Naive thymus-derived CD4-positive, alpha-beta T cell (primary cell): Measurements from ENCODE around the gene HCN1. TPM values are rescaled to one million over a fixed set of nuclear protein-coding genes. Genes with fewer than 3 reads are reported as not detected.

Source experiments
- ATAC-seq: fragments of 150-1000 bp; cut with Tn5 transposase; 2 replicates; pipeline ENCODE4 v1.10.0; 2021; ENCODE audit warnings: mild to moderate bottlenecking, moderate library complexity
- CTCF ChIA-PET: fragments of 350-600 bp; sonication (Branson Sonifier 250); formaldehyde crosslinking; loops from one replicate; lab custom pipeline; 2021; ENCODE audit warnings: antibody characterized with exemption; lab: Charles Lee
- POLR2A ChIA-PET: fragments of 350-600 bp; sonication (Branson Sonifier 250); formaldehyde crosslinking; loops from one replicate; lab custom pipeline; 2021; ENCODE audit warnings: antibody characterized with exemption, inconsistent platforms; lab: Charles Lee
- DNase-seq, 9 donors: peaks; one replicate each; pipeline versions ENCODE4 v3.0.0 to v3.0.0-alpha.2; 2020 to 2022; ENCODE audit warnings: mixed read lengths in 1 of 9
- H3K27ac ChIP-seq: one replicate; pipeline ENCODE4 v1.7.0; 2013; ENCODE audit warnings: mild to moderate bottlenecking, low read depth, low read length, moderate library complexity
- H3K27me3 ChIP-seq, 2 donors: one replicate each; pipeline ENCODE4 v1.7.0; 2013; ENCODE audit warnings: low read length in 2 of 2, mild to moderate bottlenecking in 2 of 2, moderate library complexity in 2 of 2; ENCODE audit not compliant: control insufficient read depth in 2 of 2, insufficient read depth in 2 of 2
- H3K36me3 ChIP-seq, 3 experiments: 1 replicate in 2 of 3; 2 replicates in 1 of 3; pipeline ENCODE4 v1.7.0; 2013; ENCODE audit warnings: low read length in 3 of 3, mild to moderate bottlenecking in 3 of 3, moderate library complexity in 1 of 3; ENCODE audit not compliant: insufficient read depth in 3 of 3, control insufficient read depth in 2 of 3
- H3K4me1 ChIP-seq, 2 donors: one replicate each; pipeline ENCODE4 v1.7.0; 2013; ENCODE audit warnings: low read length in 2 of 2, mild to moderate bottlenecking in 2 of 2, moderate library complexity in 1 of 2; ENCODE audit not compliant: control insufficient read depth in 2 of 2, insufficient read depth in 2 of 2
- H3K4me3 ChIP-seq: 2 replicates; pipeline ENCODE4 v1.7.0; 2013; ENCODE audit warnings: mild to moderate bottlenecking, low read length
- H3K9me3 ChIP-seq, 3 experiments: 1 replicate in 2 of 3; 2 replicates in 1 of 3; pipeline ENCODE4 v1.7.0; 2013; ENCODE audit warnings: low read length in 3 of 3; ENCODE audit not compliant: control insufficient read depth in 2 of 3
- H3K27ac Mint-ChIP-seq, 9 donors: one replicate each; pipeline ENCODE4 v1.8.0; 2020 to 2022; ENCODE audit warnings: mixed read lengths in 9 of 9, mild to moderate bottlenecking in 8 of 9, moderate library complexity in 5 of 9, inconsistent platforms in 2 of 9
- H3K27me3 Mint-ChIP-seq, 5 donors: one replicate each; pipeline ENCODE4 v1.8.0; 2021 to 2022; ENCODE audit warnings: mixed read lengths in 5 of 5, mild to moderate bottlenecking in 1 of 5
- H3K36me3 Mint-ChIP-seq, 5 donors: one replicate each; pipeline ENCODE4 v1.8.0; 2020 to 2022; ENCODE audit warnings: mixed read lengths in 5 of 5, mild to moderate bottlenecking in 3 of 5, inconsistent platforms in 1 of 5
- H3K4me1 Mint-ChIP-seq, 7 donors: one replicate each; pipeline ENCODE4 v1.8.0; 2020 to 2022; ENCODE audit warnings: mixed read lengths in 7 of 7, mild to moderate bottlenecking in 3 of 7, inconsistent platforms in 1 of 7
- H3K4me3 Mint-ChIP-seq, 10 donors: one replicate each; pipeline ENCODE4 v1.8.0; 2020 to 2022; ENCODE audit warnings: mild to moderate bottlenecking in 10 of 10, mixed read lengths in 10 of 10, moderate library complexity in 6 of 10, inconsistent platforms in 2 of 10
- H3K9me3 Mint-ChIP-seq, 11 donors: one replicate each; pipeline ENCODE4 v1.8.0; 2020 to 2022; ENCODE audit warnings: mixed read lengths in 11 of 11, mild to moderate bottlenecking in 4 of 11, inconsistent platforms in 1 of 11, moderate library complexity in 1 of 11
- intact Hi-C, 2 donors: fragments of 100-400 bp; cut with micrococcal nuclease; formaldehyde crosslinking; loops; one replicate each; pipeline ENCODE4 v1.15.1; 2023
- polyA plus RNA-seq, 2 donors: library from polyadenylated mRNA; unstranded; fragments of 300-500 nt; fragmentation: Illumina TruSeq; gene quantifications; one replicate each; pipeline ENCODE4 v1.2.3, GENCODE V29; 2021
- total RNA-seq, 6 experiments: library from RNA in 5 of 6; stranded (reverse) in 5 of 6; gene quantifications; 1 replicate in 5 of 6; 2 replicates in 1 of 6; pipeline ENCODE4 v1.2.3 and lab custom pipeline; 2021 to 2026

The HCN1 gene
- total and polyA plus RNA-seq, 7 experiments from 2014 or later = not detected

DNA sequence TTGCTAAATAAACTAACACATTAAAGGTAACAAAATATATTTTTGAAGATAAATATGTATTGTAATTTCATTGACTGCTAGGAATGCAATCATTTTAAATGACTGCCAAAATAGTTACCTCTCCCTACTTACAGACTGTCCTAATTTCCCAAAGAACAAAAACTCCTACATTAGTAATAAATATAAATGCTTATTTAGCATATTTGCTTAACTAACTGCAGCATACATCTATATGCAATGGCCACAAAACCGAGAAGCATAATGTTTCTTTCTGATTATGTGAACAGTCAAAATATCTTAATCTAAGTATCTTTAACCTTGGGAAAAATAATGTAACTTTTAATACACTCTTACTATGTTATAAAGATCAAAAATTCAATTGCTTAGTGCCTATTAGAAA lies 431.7 kb downstream of the HCN1 start:
- no peak for ATAC-seq

GRCh38 chr5:45262061-45262590 lies 434.1 kb downstream of the HCN1 start:
- no peaks in the 10 kb centered on the region for H3K4me1 ChIP-seq
- peaks cover 0 to 5% (median 0%) of the 10 kb centered on the region in 5 donors for H3K36me3 Mint-ChIP-seq
- H3K27me3 Mint-ChIP-seq = no peaks in the 10 kb centered on the region
- no peaks in the 10 kb centered on the region for H3K4me1 Mint-ChIP-seq
- H3K27ac ChIP-seq = no peak overlapping the region
- H3K36me3 ChIP-seq = no peaks in the 10 kb centered on the region
- CTCF ChIA-PET = no interaction called here
- no peak overlapping the region for H3K27ac Mint-ChIP-seq
- ATAC-seq (no peak), DNase-seq (no peak)
- POLR2A ChIA-PET = no interaction called here
- H3K9me3 Mint-ChIP-seq = peaks cover 0 to 22% (median 10%) of the 10 kb centered on the region in 11 donors
- H3K27me3 ChIP-seq = no peaks in the 10 kb centered on the region
- no peak overlapping the region for H3K4me3 Mint-ChIP-seq
- intact Hi-C loops = no loop called here
- no peak overlapping the region for H3K4me3 ChIP-seq
- H3K9me3 ChIP-seq = peaks cover 0 to 4% (median 0%) of the 10 kb centered on the region in 3 experiments

More for the DNA sequence above, 431.7 kb downstream of the HCN1 start:
- POLR2A ChIA-PET = no interaction called here
- Histone ChIP-seq H3K9me3 (peaks cover 0 to 4% (median 0%) of the 10 kb centered on the region in 3 experiments), H3K4me3 (no peak overlapping the region), H3K4me1 (no peaks in the 10 kb centered on the region), H3K27me3 (no peaks in the 10 kb centered on the region), H3K36me3 (no peaks in the 10 kb centered on the region), H3K27ac (no peak overlapping the region)
- intact Hi-C loops = no loop called here
- DNase-seq = no peak
- Mint-ChIP-seq H3K4me3 (no peak overlapping the region), H3K9me3 (peaks cover under 1 to 21% (median 10%) of the 10 kb centered on the region in 11 donors), H3K4me1 (no peaks in the 10 kb centered on the region), H3K27me3 (no peaks in the 10 kb centered on the region), H3K36me3 (peaks cover 0 to 5% (median 0%) of the 10 kb centered on the region in 5 donors), H3K27ac (no peak overlapping the region)
- CTCF ChIA-PET = no interaction called here

GRCh38 chr5:45261125-45261524 lies 435.1 kb downstream of the HCN1 start:
- peaks cover 0 to 5% (median 0%) of the 10 kb centered on the region in 5 donors for H3K36me3 Mint-ChIP-seq

GRCh38 chr5:45260292-45260691 lies 435.9 kb downstream of the HCN1 start:
- Mint-ChIP-seq H3K4me1 (no peaks in the 10 kb centered on the region), H3K36me3 (peaks cover 0 to 5% (median 0%) of the 10 kb centered on the region in 5 donors)
- POLR2A ChIA-PET = no interaction called here

More at GRCh38 chr5:45261125-45261524, 435.1 kb downstream of the HCN1 start:
- H3K9me3 Mint-ChIP-seq = peaks cover 0 to 23% (median 13%) of the 10 kb centered on the region in 11 donors
- intact Hi-C loops = no loop called here
- Histone ChIP-seq H3K4me1 (no peaks in the 10 kb centered on the region), H3K27me3 (no peaks in the 10 kb centered on the region), H3K9me3 (peaks cover 0 to 4% (median 0%) of the 10 kb centered on the region in 3 experiments), H3K27ac (no peak overlapping the region), H3K36me3 (no peaks in the 10 kb centered on the region), H3K4me3 (no peak overlapping the region)
- POLR2A ChIA-PET = no interaction called here
- ATAC-seq (no peak), DNase-seq (no peak)
- no peaks in the 10 kb centered on the region for H3K27me3 Mint-ChIP-seq
- H3K4me1 Mint-ChIP-seq = no peaks in the 10 kb centered on the region
- CTCF ChIA-PET = no interaction called here
- no peak overlapping the region for H3K27ac Mint-ChIP-seq
- no peak overlapping the region for H3K4me3 Mint-ChIP-seq

DNA sequence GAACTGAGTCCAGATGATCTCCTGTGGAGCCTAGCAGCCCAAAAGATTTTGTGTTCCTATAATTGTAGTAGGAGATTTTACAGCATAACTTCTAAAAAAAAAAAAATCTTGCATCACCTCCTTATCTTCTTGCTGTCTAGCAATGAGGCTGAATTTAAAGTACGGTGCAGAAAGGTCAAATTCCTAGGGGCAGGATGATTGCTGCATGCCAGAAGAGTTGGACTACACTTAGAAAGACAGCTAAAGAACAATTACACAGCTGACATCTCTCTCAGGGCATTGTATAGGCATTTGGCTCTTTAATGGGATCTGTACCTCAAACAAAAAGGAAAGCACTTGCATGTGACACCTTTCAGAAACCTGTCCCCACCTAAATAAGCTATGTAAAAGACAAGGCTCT lies 443.2 kb downstream of the HCN1 start:
- H3K27ac Mint-ChIP-seq = no peak overlapping the region
- H3K9me3 Mint-ChIP-seq = peaks cover 9 to 33% (median 12%) of the 10 kb centered on the region in 11 donors
- DNase-seq = no peak
- ChIA-PET POLR2A (no interaction called here), CTCF (no interaction called here)
- no peak overlapping the region for H3K4me3 Mint-ChIP-seq
- Histone ChIP-seq H3K27ac (no peak overlapping the region), H3K4me3 (no peak overlapping the region), H3K9me3 (peaks cover 0 to 5% (median 0%) of the 10 kb centered on the region in 3 experiments), H3K4me1 (no peaks in the 10 kb centered on the region), H3K27me3 (no peaks in the 10 kb centered on the region), H3K36me3 (no peaks in the 10 kb centered on the region)
- H3K36me3 Mint-ChIP-seq = peaks cover 0 to 4% (median 2%) of the 10 kb centered on the region in 5 donors
- ATAC-seq = no peak
- H3K4me1 Mint-ChIP-seq = no peaks in the 10 kb centered on the region
- intact Hi-C loops = no loop called here
- no peaks in the 10 kb centered on the region for H3K27me3 Mint-ChIP-seq

More at GRCh38 chr5:45260292-45260691, 435.9 kb downstream of the HCN1 start:
- intact Hi-C loops = no loop called here
- DNase-seq (no peak), ATAC-seq (no peak)
- Histone ChIP-seq H3K4me1 (no peaks in the 10 kb centered on the region), H3K4me3 (no peak overlapping the region), H3K27me3 (no peaks in the 10 kb centered on the region), H3K27ac (no peak overlapping the region), H3K9me3 (peaks cover 0 to 4% (median 0%) of the 10 kb centered on the region in 3 experiments), H3K36me3 (no peaks in the 10 kb centered on the region)
- CTCF ChIA-PET = no interaction called here
- H3K4me3 Mint-ChIP-seq = no peak overlapping the region
- H3K27me3 Mint-ChIP-seq = no peaks in the 10 kb centered on the region
- H3K9me3 Mint-ChIP-seq = peaks cover 0 to 17% (median 8%) of the 10 kb centered on the region in 11 donors
- no peak overlapping the region for H3K27ac Mint-ChIP-seq

DNA sequence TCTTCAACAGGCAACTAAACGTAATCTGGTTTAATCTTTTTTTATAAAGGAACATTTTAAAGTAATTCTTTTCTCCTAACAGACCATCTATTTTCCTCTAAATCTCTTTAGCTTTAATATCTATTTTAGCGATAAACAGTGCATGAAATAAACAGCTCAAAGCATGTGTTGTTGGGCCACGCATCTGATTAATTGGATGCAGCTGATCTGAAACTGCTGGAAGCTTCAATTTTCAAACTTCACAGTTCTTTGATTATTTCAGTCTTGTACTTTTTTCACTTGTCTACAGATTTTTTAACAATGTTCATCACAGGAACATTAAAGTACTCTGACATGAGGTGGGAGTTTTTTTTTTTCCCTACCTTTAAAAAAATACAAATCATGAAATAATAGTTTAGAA lies 443.6 kb downstream of the HCN1 start:
- intact Hi-C loops = no loop called here
- peaks cover 0 to 4% (median 3%) of the 10 kb centered on the region in 5 donors for H3K36me3 Mint-ChIP-seq
- no peaks in the 10 kb centered on the region for H3K4me1 ChIP-seq
- no peaks in the 10 kb centered on the region for H3K4me1 Mint-ChIP-seq
- no peaks in the 10 kb centered on the region for H3K36me3 ChIP-seq
- DNase-seq = no peak
- no peak overlapping the region for H3K4me3 Mint-ChIP-seq
- peaks cover 9 to 37% (median 15%) of the 10 kb centered on the region in 11 donors for H3K9me3 Mint-ChIP-seq
- H3K4me3 ChIP-seq = no peak overlapping the region
- ChIA-PET CTCF (no interaction called here), POLR2A (no interaction called here)
- H3K9me3 ChIP-seq = peaks cover 0 to 5% (median 0%) of the 10 kb centered on the region in 3 experiments
- no peaks in the 10 kb centered on the region for H3K27me3 Mint-ChIP-seq
- ATAC-seq = no peak
- H3K27me3 ChIP-seq = no peaks in the 10 kb centered on the region
- no peak overlapping the region for H3K27ac Mint-ChIP-seq
- H3K27ac ChIP-seq = no peak overlapping the region

- peaks cover 0 to 3% (median 0%) of the 10 kb centered on the region in 5 donors for H3K36me3 Mint-ChIP-seq
- Histone ChIP-seq H3K27ac (no peak overlapping the region), H3K4me3 (no peak overlapping the region), H3K27me3 (no peaks in the 10 kb centered on the region), H3K4me1 (no peaks in the 10 kb centered on the region), H3K36me3 (no peaks in the 10 kb centered on the region), H3K9me3 (no peaks in the 10 kb centered on the region)
- no peaks in the 10 kb centered on the region for H3K4me1 Mint-ChIP-seq
- H3K27ac Mint-ChIP-seq = no peak overlapping the region
- POLR2A ChIA-PET = no interaction called here
- DNase-seq = no peak
- no peak for ATAC-seq
- CTCF ChIA-PET = no interaction called here
- no peaks in the 10 kb centered on the region for H3K27me3 Mint-ChIP-seq
- peaks cover 3 to 28% (median 7%) of the 10 kb centered on the region in 11 donors for H3K9me3 Mint-ChIP-seq
- no peak overlapping the region for H3K4me3 Mint-ChIP-seq
- intact Hi-C loops = no loop called here
Measured at GRCh38 chr5:45225571-45226031, 470.6 kb downstream of the HCN1 start.
